ENCODE results near the gene RIPOR2.

- TF ChIP-seq TAF1 (conservative IDR thresholded peaks at IDR 0.05), result no peak
- no peak for TF ChIP-seq RAD21 (IDR thresholded peaks at IDR 0.05)
- TF ChIP-seq CTCF (IDR thresholded peaks at IDR 0.05; ENCODE audit: low read depth, low read length, missing input control), result no peak
- no peak for TF ChIP-seq ZBTB33 (IDR thresholded peaks at IDR 0.05)
These were observed 84.7 kb downstream of the RIPOR2 start for GRCh38 chr6:24851086-24851485.

Measured in liver (tissue), 3 donors.